ENCODE data around the gene TCIRG1.

The TCIRG1 gene

GRCh38 chr11:68096962-68097361 is 58.1 kb downstream of the TCIRG1 start:
- Histone ChIP-seq H3K4me3 (ENCODE audit: low read depth in 1 of 2, low read length in 1 of 2) (no peak overlapping the region), H3K27ac (no peak overlapping the region), H3K9me3 (no peaks in the 10 kb centered on the region), H3K4me1 (ENCODE audit: control insufficient read depth in 1 of 2, insufficient read depth in 1 of 2, low read depth in 1 of 2, low read length in 1 of 2) (peaks cover 19 to 23% of the 10 kb centered on the region in 2 experiments), H3K36me3 (no peaks in the 10 kb centered on the region), H3K27me3 (no peaks in the 10 kb centered on the region)
- TF ChIP-seq CTCF (IDR thresholded peaks at IDR 0.05), result no peak

GRCh38 chr11:68099057-68099456 is 60.2 kb downstream of the TCIRG1 start:
- Histone ChIP-seq H3K4me3 (ENCODE audit: low read depth in 1 of 2, low read length in 1 of 2) (no peak overlapping the region), H3K36me3 (no peaks in the 10 kb centered on the region), H3K27ac (peak overlapping the region; percentile 75), H3K27me3 (no peaks in the 10 kb centered on the region), H3K9me3 (no peaks in the 10 kb centered on the region), H3K4me1 (ENCODE audit: control insufficient read depth in 1 of 2, insufficient read depth in 1 of 2, low read depth in 1 of 2, low read length in 1 of 2) (peaks cover 12 to 18% of the 10 kb centered on the region in 2 experiments)
- no peak for TF ChIP-seq CTCF (IDR thresholded peaks at IDR 0.05)

GRCh38 chr11:68099474-68100405 is 60.9 kb downstream of the TCIRG1 start:
- Histone ChIP-seq H3K4me3 (ENCODE audit: low read depth in 1 of 2, low read length in 1 of 2) (peak overlapping the region in 1 of 2 experiments; percentile 18), H3K27ac (peak overlapping the region; percentile 75)
- no peak for TF ChIP-seq CTCF (IDR thresholded peaks at IDR 0.05)

More at GRCh38 chr11:68099474-68100405, 60.9 kb downstream of the TCIRG1 start:
- peaks cover 12 to 18% of the 10 kb centered on the region in 2 experiments for H3K4me1 ChIP-seq (ENCODE audit: control insufficient read depth in 1 of 2, insufficient read depth in 1 of 2, low read depth in 1 of 2, low read length in 1 of 2)
- H3K36me3 ChIP-seq, result no peaks in the 10 kb centered on the region
- no peaks in the 10 kb centered on the region for H3K27me3 ChIP-seq
- H3K9me3 ChIP-seq, result no peaks in the 10 kb centered on the region
